K562 (cell line): Measurements from ENCODE around the gene PCSK6. TPM values are rescaled to one million over a fixed set of nuclear protein-coding genes. Genes with fewer than 3 reads are reported as not detected.

Experiments
- ATAC-seq: fragments of 200-7000 bp; cut with Tn5 transposase; 3 replicates; pipeline ENCODE4 v1.9.1; 2020; ENCODE audit warnings: moderate library complexity
- BruUV-seq: library from RNA; stranded (reverse); fragments of 400-500 nt; replicated peaks from 2 replicates; lab custom pipeline; 2021; lab: Mats Ljungman, UMichigan
- CTCF ChIA-PET: fragments of 300-600 bp; formaldehyde crosslinking; extraction: SDS; loops from one replicate; lab custom pipeline; 2021; ENCODE audit warnings: low intra/inter-chr PET ratio; lab: Yijun Ruan, JAX
- POLR2A ChIA-PET: fragments of 300-600, 350-650 bp; sonication (Branson Sonifier 250); formaldehyde crosslinking; extraction: SDS; loops from one replicate; lab custom pipeline; 2021; ENCODE audit warnings: antibody characterized with exemption, inconsistent platforms; lab: Yijun Ruan, JAX
- DNase-seq, 4 experiments: peaks; one replicate each; pipeline versions ENCODE4 v3.0.0 to v3.0.0-alpha.2; 2011 to 2018; ENCODE audit warnings: low spot score in 3 of 4, mixed read lengths in 3 of 4; ENCODE audit errors: extremely low read depth in 1 of 4
- FAIRE-seq: peaks from 2 replicates; lab custom pipeline; 2011; peaks lifted over from hg19 to GRCh38; lab: Jason Lieb, UNC
- H2AFZ ChIP-seq: 2 replicates; pipeline ENCODE4 v1.6.0; 2011; ENCODE audit warnings: low read depth, low read length, control low read depth, inconsistent platforms
- H3K27ac ChIP-seq: fragments of 200-600 bp; 3 replicates; pipeline ENCODE4 v1.8.0; 2011; ENCODE audit warnings: low read depth, mild to moderate bottlenecking, control low read depth, inconsistent platforms, low read length, moderate library complexity, mixed read lengths; ENCODE audit errors: extremely low read depth
- H3K27me3 ChIP-seq, 2 experiments: fragments of 300-600 bp in 1 of 2; 2 replicates in 1 of 2; 3 replicates in 1 of 2; pipeline versions ENCODE4 v1.6.0 to v1.8.0; 2011; ENCODE audit warnings: inconsistent platforms in 2 of 2, low read length in 2 of 2, mild to moderate bottlenecking in 1 of 2, mixed read lengths in 1 of 2, moderate library complexity in 1 of 2; ENCODE audit not compliant: control insufficient read depth in 2 of 2, insufficient read depth in 2 of 2
- H3K36me3 ChIP-seq: fragments of 300-600 bp; 3 replicates; pipeline ENCODE4 v1.8.0; 2011; ENCODE audit warnings: mild to moderate bottlenecking, low read length, inconsistent platforms; ENCODE audit not compliant: control insufficient read depth, insufficient read depth
- H3K4me1 ChIP-seq, 2 experiments: fragments of 200-600 bp in 1 of 2; replicated peaks in 1 of 2; 2 replicates in 1 of 2; 3 replicates in 1 of 2; pipeline versions ENCODE4 v1.5.1 to v1.8.0; 2011; ENCODE audit warnings: inconsistent platforms in 2 of 2, low read length in 2 of 2, mild to moderate bottlenecking in 1 of 2, mixed read lengths in 1 of 2, moderate library complexity in 1 of 2; ENCODE audit not compliant: control insufficient read depth in 2 of 2, insufficient read depth in 2 of 2
- H3K4me2 ChIP-seq: 2 replicates; pipeline ENCODE4 v1.6.1; 2011; ENCODE audit warnings: low read length, control low read depth, inconsistent platforms, mixed read lengths; ENCODE audit not compliant: insufficient read depth
- H3K4me3 ChIP-seq: fragments of 200-600 bp; sonication (generic), shearing (Covaris generic); 2 replicates; pipeline ENCODE4 v1.5.1; 2016; ENCODE audit warnings: control low read depth, inconsistent platforms
- H3K79me2 ChIP-seq: fragments of 200-600 bp; 3 replicates; pipeline ENCODE4 v1.8.0; 2011; ENCODE audit warnings: low read length, inconsistent platforms; ENCODE audit not compliant: control insufficient read depth, insufficient read depth
- H3K9ac ChIP-seq, 2 experiments: 2 replicates each; pipeline versions ENCODE4 v1.6.0 to v1.6.1; 2011; ENCODE audit warnings: low read depth in 2 of 2, low read length in 2 of 2, control low read depth in 1 of 2, inconsistent platforms in 1 of 2, mild to moderate bottlenecking in 1 of 2, mixed read lengths in 1 of 2; ENCODE audit not compliant: insufficient read depth in 1 of 2
- H3K9me1 ChIP-seq: one replicate; pipeline ENCODE4 v1.6.0; 2011; ENCODE audit warnings: inconsistent platforms, mild to moderate bottlenecking, low read length, moderate library complexity; ENCODE audit not compliant: control insufficient read depth, insufficient read depth
- H3K9me3 ChIP-seq: replicated peaks from 2 replicates; pipeline ENCODE4 v1.5.1; 2011; ENCODE audit warnings: low read depth, low read length, inconsistent platforms; ENCODE audit not compliant: control insufficient read depth, insufficient read depth
- H4K20me1 ChIP-seq: replicated peaks from 2 replicates; pipeline ENCODE4 v1.6.1; 2011; ENCODE audit warnings: low read length, inconsistent platforms, mixed read lengths; ENCODE audit not compliant: control insufficient read depth, insufficient read depth
- FOXP1 ChIP-seq: sonication (generic); formaldehyde crosslinking; IDR thresholded peaks from 2 replicates; pipeline ENCODE4 v1.8.0; 2022; ENCODE audit warnings: mild to moderate bottlenecking, missing genetic modification reagents
- GATAD2B ChIP-seq: fragments of 450-650 bp; IDR thresholded peaks from 2 replicates; pipeline ENCODE4 v1.6.1; 2017; ENCODE audit warnings: mild to moderate bottlenecking, borderline replicate concordance
- HDGF ChIP-seq: fragments of 450-650 bp; IDR thresholded peaks from 2 replicates; pipeline ENCODE4 v1.6.1; 2016
- HMBOX1 ChIP-seq: sonication (generic); IDR thresholded peaks from 2 replicates; pipeline ENCODE4 v1.6.1; 2016
- KLF16 ChIP-seq: IDR thresholded peaks from 2 replicates; pipeline ENCODE4 v1.6.1; 2016; ENCODE audit warnings: antibody characterized with exemption
- MBD1 ChIP-seq: fragments of 250-450 bp; sonication (Bioruptor Pico); IDR thresholded peaks from 2 replicates; pipeline ENCODE4 v1.8.0; 2022; ENCODE audit warnings: inconsistent platforms
- NBN ChIP-seq: fragments of 450-650 bp; IDR thresholded peaks from 2 replicates; pipeline ENCODE4 v1.6.1; 2016; ENCODE audit warnings: low read depth, mild to moderate bottlenecking
- NCOA6 ChIP-seq: fragments of 450-650 bp; IDR thresholded peaks from 2 replicates; pipeline ENCODE4 v1.6.1; 2017; ENCODE audit warnings: mild to moderate bottlenecking
- SOX6 ChIP-seq: fragments of 450-650 bp; IDR thresholded peaks from 2 replicates; pipeline ENCODE4 v1.6.1; 2014; ENCODE audit warnings: mild to moderate bottlenecking
- U2AF2 ChIP-seq: fragments of 200-400 bp; formaldehyde crosslinking; optimal IDR thresholded peaks from 2 replicates; pipeline ENCODE3; 2017; ENCODE audit warnings: low read depth, mild to moderate bottlenecking, low read length
- ZNF395 ChIP-seq: fragments of 200-800 bp; sonication (Bioruptor generic); IDR thresholded peaks from 2 replicates; pipeline ENCODE4 v1.6.1; 2017; ENCODE audit warnings: missing genetic modification characterization, missing compliant biosample characterization
- WGBS: fragments of 100-300 bp; shearing (Covaris generic); methylation state at CpG from one replicate; pipeline ENCODE4 v1.1.6; 2016; ENCODE audit warnings: low coverage, mixed read lengths; ENCODE audit not compliant: insufficient coverage; ENCODE audit errors: missing lambda C conversion rate; 5-methylcytosine and 5-hydroxymethylcytosine counted together
- in situ Hi-C: fragments of 300-500 bp; cut with MboI; formaldehyde crosslinking; loops from 4 replicates; pipeline ENCODE4 v1.15.0; 2018; ENCODE audit warnings: inconsistent platforms, mixed read lengths
- intact Hi-C: fragments of 100-400 bp; cut with micrococcal nuclease; formaldehyde crosslinking; loops from 2 replicates; pipeline ENCODE4 v1.14.2; 2022
- polyA plus RNA-seq, 8 experiments: library from polyadenylated mRNA; depleted of rRNA in 4 of 8; stranded (reverse) in 5 of 8; unstranded in 3 of 8; fragments of >200 nt; fragmentation: Nextera tagmentation in 2 of 8; fragmentation: Illumina TruSeq in 1 of 8; extraction: Ambion mirVana in 2 of 8; extraction: Trizol in 1 of 8; gene quantifications; 2 replicates each; pipeline versions ENCODE4 v1.2.1 to v1.2.3, GENCODE V29; 2011 to 2014; ENCODE audit warnings: inconsistent platforms in 1 of 8, missing spikeins in 1 of 8
- total RNA-seq, 7 experiments: library from RNA; depleted of rRNA in 6 of 7; stranded (reverse); fragments of >200 nt in 6 of 7; fragmentation: Illumina TruSeq in 2 of 7; extraction: Trizol in 2 of 7; gene quantifications; 2 replicates each; pipeline versions ENCODE4 v1.2.1 to v1.2.3, GENCODE V29; 2011 to 2021; ENCODE audit warnings: low replicate concordance in 1 of 7

Gene PCSK6
- total and polyA plus RNA-seq, 9 of the 15 experiments (the other 6 are each of a cell fraction or from before 2014, with no cell fraction given): 2.2 to 32.6 (median 14.5) TPM

- no peaks in the 10 kb centered on the region for H3K9me3 ChIP-seq
- peaks cover 0 to 5% of the 10 kb centered on the region in 2 experiments; a peak in 1 of 5 replicates for H3K4me1 ChIP-seq
- no peaks in the 10 kb centered on the region for H3K9me1 ChIP-seq
- H3K36me3 ChIP-seq: no peaks in the 10 kb centered on the region
- ChIA-PET POLR2A (interaction anchor here (1.2 kb wide), 1 partner anchor 9 kb away, joined by 3 read pairs; no protein-coding TSS in a partner anchor), CTCF (no interaction called here)
- in situ Hi-C loops: no loop called here
- H3K79me2 ChIP-seq: no peaks in the 10 kb centered on the region
- no peaks in the 10 kb centered on the region; the same call in 1 of the 2 replicates for H4K20me1 ChIP-seq
- intact Hi-C loops: no loop called here
- peaks cover 68 to 77% of the 10 kb centered on the region in 2 experiments for H3K27me3 ChIP-seq
- no TSS peak for BruUV-seq
- no peak overlapping the region for H3K27ac ChIP-seq
- H3K9ac ChIP-seq: no peak overlapping the region
- H2AFZ ChIP-seq: no peak overlapping the region
- FAIRE-seq: no peak
- 4% methylated on average over 16 of the region's 24 CpGs for WGBS
- H3K4me2 ChIP-seq: no peak overlapping the region
- no peak for ATAC-seq
- H3K4me3 ChIP-seq: no peak overlapping the region
- DNase-seq: no peak
- TF ChIP-seq NBN (no peak), HMBOX1 (no peak), MBD1 (no peak), KLF16 (no peak), U2AF2 (no peak), ZNF395 (CRISPR knock-in tag) (no peak), NCOA6 (no peak), FOXP1 (CRISPR knock-in tag) (no peak), HDGF (no peak), GATAD2B (no peak), SOX6 (no peak)
- TF ChIP-seq, all 486 proteins: peak for 0
Measured at GRCh38 chr15:101536166-101536874, 46.8 kb upstream of the PCSK6 start.
